ENCODE results near the gene HIC2.

Gene HIC2

GRCh38 chr22:21447694-21448402, 30.7 kb downstream of the HIC2 start:
- no peak overlapping the region for H3K4me2 ChIP-seq (ENCODE audit: low read length)
- H3K36me3 ChIP-seq (ENCODE audit: control insufficient read depth, insufficient read depth, low read length) = peaks cover 10% of the 10 kb centered on the region
- no CpG with 5 or more reads among the region's 22 CpGs for WGBS (ENCODE audit: extremely low coverage, insufficient coverage, low lambda C conversion rate)

GRCh38 chr22:21448627-21449416, 31.7 kb downstream of the HIC2 start:
- no peak overlapping the region for H3K4ac ChIP-seq (ENCODE audit: low read depth, low read length)
- no peak overlapping the region for H4K8ac ChIP-seq (ENCODE audit: low read depth, low read length)
- peaks cover 19% of the 10 kb centered on the region for H3K79me1 ChIP-seq (ENCODE audit: low read length)
- H3K9ac ChIP-seq (ENCODE audit: low read length) = no peak overlapping the region
- no CpG with 5 or more reads among the region's 23 CpGs for WGBS (ENCODE audit: extremely low coverage, insufficient coverage, low lambda C conversion rate)
- no peak overlapping the region for H3K4me2 ChIP-seq (ENCODE audit: low read length)
- H3K4me1 ChIP-seq (ENCODE audit: control insufficient read depth, low read depth, low read length) = no peaks in the 10 kb centered on the region
- H3K56ac ChIP-seq (ENCODE audit: low read length) = no peak overlapping the region
- no peak overlapping the region for H3K23ac ChIP-seq (ENCODE audit: low read length)
- peaks cover 2% of the 10 kb centered on the region for H3K79me2 ChIP-seq (ENCODE audit: control insufficient read depth, insufficient read depth, low read length)
- H3K4me3 ChIP-seq (ENCODE audit: low read length) = no peak overlapping the region
- no peak overlapping the region for H2BK120ac ChIP-seq (ENCODE audit: low read depth, low read length)
- no peak overlapping the region for H2BK15ac ChIP-seq (replicated peaks; ENCODE audit: low read depth)
- no peak overlapping the region for H2AK5ac ChIP-seq (ENCODE audit: low read length)
- peaks cover 10% of the 10 kb centered on the region for H3K36me3 ChIP-seq (ENCODE audit: control insufficient read depth, insufficient read depth, low read length)
- H3K18ac ChIP-seq (ENCODE audit: low read length) = no peak overlapping the region
- H2BK5ac ChIP-seq (ENCODE audit: low read length) = no peak overlapping the region
- no peak overlapping the region for H3K27ac ChIP-seq (ENCODE audit: low read depth, low read length)
- no peak for DNase-seq
- no peak overlapping the region for H4K5ac ChIP-seq (ENCODE audit: low read length)
- no peaks in the 10 kb centered on the region for H3K27me3 ChIP-seq (ENCODE audit: insufficient read depth, low read length, poor library complexity)

More at GRCh38 chr22:21447694-21448402, 30.7 kb downstream of the HIC2 start:
- no peak overlapping the region for H3K4me3 ChIP-seq (ENCODE audit: low read length)
- H2BK120ac ChIP-seq (ENCODE audit: low read depth, low read length) = no peak overlapping the region
- H3K27ac ChIP-seq (ENCODE audit: low read depth, low read length) = no peak overlapping the region
- H2BK15ac ChIP-seq (replicated peaks; ENCODE audit: low read depth) = no peak overlapping the region
- peaks cover 3% of the 10 kb centered on the region for H3K79me2 ChIP-seq (ENCODE audit: control insufficient read depth, insufficient read depth, low read length)
- H3K18ac ChIP-seq (ENCODE audit: low read length) = no peak overlapping the region
- no peak overlapping the region for H3K9ac ChIP-seq (ENCODE audit: low read length)
- H2BK5ac ChIP-seq (ENCODE audit: low read length) = no peak overlapping the region
- H3K4ac ChIP-seq (ENCODE audit: low read depth, low read length) = no peak overlapping the region
- peaks cover 22% of the 10 kb centered on the region for H3K79me1 ChIP-seq (ENCODE audit: low read length)
- H3K27me3 ChIP-seq (ENCODE audit: insufficient read depth, low read length, poor library complexity) = no peaks in the 10 kb centered on the region
- peak; percentile 34 for DNase-seq
- no peak overlapping the region for H4K8ac ChIP-seq (ENCODE audit: low read depth, low read length)
- H4K5ac ChIP-seq (ENCODE audit: low read length) = no peak overlapping the region
- H3K23ac ChIP-seq (ENCODE audit: low read length) = no peak overlapping the region
- no peak overlapping the region for H3K56ac ChIP-seq (ENCODE audit: low read length)
- H2AK5ac ChIP-seq (ENCODE audit: low read length) = no peak overlapping the region
- H3K4me1 ChIP-seq (ENCODE audit: control insufficient read depth, low read depth, low read length) = no peaks in the 10 kb centered on the region

- Histone ChIP-seq H3K4me1 (ENCODE audit: control insufficient read depth, low read depth, low read length) (no peaks in the 10 kb centered on the region), H3K4me3 (ENCODE audit: low read length) (no peak overlapping the region), H2BK5ac (ENCODE audit: low read length) (no peak overlapping the region), H3K79me1 (ENCODE audit: low read length) (peaks cover 14% of the 10 kb centered on the region), H3K79me2 (ENCODE audit: control insufficient read depth, insufficient read depth, low read length) (peaks cover 2% of the 10 kb centered on the region), H3K36me3 (ENCODE audit: control insufficient read depth, insufficient read depth, low read length) (peaks cover 8% of the 10 kb centered on the region), H3K18ac (ENCODE audit: low read length) (no peak overlapping the region), H3K27me3 (ENCODE audit: insufficient read depth, low read length, poor library complexity) (no peaks in the 10 kb centered on the region), H3K23ac (ENCODE audit: low read length) (no peak overlapping the region), H3K4ac (ENCODE audit: low read depth, low read length) (no peak overlapping the region), H2BK120ac (ENCODE audit: low read depth, low read length) (no peak overlapping the region), H2BK15ac (replicated peaks; ENCODE audit: low read depth) (no peak overlapping the region), H3K4me2 (ENCODE audit: low read length) (no peak overlapping the region), H3K27ac (ENCODE audit: low read depth, low read length) (no peak overlapping the region), H3K9ac (ENCODE audit: low read length) (no peak overlapping the region), H2AK5ac (ENCODE audit: low read length) (no peak overlapping the region), H4K8ac (ENCODE audit: low read depth, low read length) (no peak overlapping the region), H4K5ac (ENCODE audit: low read length) (no peak overlapping the region), H3K56ac (ENCODE audit: low read length) (no peak overlapping the region)
- WGBS (ENCODE audit: extremely low coverage, insufficient coverage, low lambda C conversion rate) = no CpG with 5 or more reads among the region's 23 CpGs
- no peak for DNase-seq
These were observed 32.6 kb downstream of the HIC2 start for GRCh38 chr22:21449531-21450319.

GRCh38 chr22:21450320-21450831, 33.2 kb downstream of the HIC2 start:
- H3K79me1 ChIP-seq (ENCODE audit: low read length) = peaks cover 12% of the 10 kb centered on the region

GRCh38 chr22:21450858-21451353, 33.7 kb downstream of the HIC2 start:
- no peak overlapping the region for H3K4ac ChIP-seq (ENCODE audit: low read depth, low read length)
- no peak overlapping the region for H4K8ac ChIP-seq (ENCODE audit: low read depth, low read length)
- no peaks in the 10 kb centered on the region for H3K4me1 ChIP-seq (ENCODE audit: control insufficient read depth, low read depth, low read length)
- no peak overlapping the region for H2AK5ac ChIP-seq (ENCODE audit: low read length)
- no peak overlapping the region for H2BK5ac ChIP-seq (ENCODE audit: low read length)
- no peak overlapping the region for H3K56ac ChIP-seq (ENCODE audit: low read length)
- WGBS (ENCODE audit: extremely low coverage, insufficient coverage, low lambda C conversion rate) = no CpG with 5 or more reads among the region's 9 CpGs
- H3K27ac ChIP-seq (ENCODE audit: low read depth, low read length) = no peak overlapping the region
- peaks cover 4% of the 10 kb centered on the region for H3K36me3 ChIP-seq (ENCODE audit: control insufficient read depth, insufficient read depth, low read length)
- no peak for DNase-seq
- no peak overlapping the region for H3K23ac ChIP-seq (ENCODE audit: low read length)
- H3K4me3 ChIP-seq (ENCODE audit: low read length) = no peak overlapping the region
- no peak overlapping the region for H2BK120ac ChIP-seq (ENCODE audit: low read depth, low read length)
- no peak overlapping the region for H3K9ac ChIP-seq (ENCODE audit: low read length)
- peaks cover 12% of the 10 kb centered on the region for H3K79me1 ChIP-seq (ENCODE audit: low read length)
- no peak overlapping the region for H2BK15ac ChIP-seq (replicated peaks; ENCODE audit: low read depth)
- H3K27me3 ChIP-seq (ENCODE audit: insufficient read depth, low read length, poor library complexity) = no peaks in the 10 kb centered on the region
- H3K4me2 ChIP-seq (ENCODE audit: low read length) = no peak overlapping the region
- H4K5ac ChIP-seq (ENCODE audit: low read length) = no peak overlapping the region
- no peak overlapping the region for H3K18ac ChIP-seq (ENCODE audit: low read length)
- H3K79me2 ChIP-seq (ENCODE audit: control insufficient read depth, insufficient read depth, low read length) = peaks cover 2% of the 10 kb centered on the region

More at GRCh38 chr22:21450320-21450831, 33.2 kb downstream of the HIC2 start:
- no peak for DNase-seq
- Histone ChIP-seq H3K9ac (ENCODE audit: low read length) (no peak overlapping the region), H2BK5ac (ENCODE audit: low read length) (no peak overlapping the region), H3K4me1 (ENCODE audit: control insufficient read depth, low read depth, low read length) (no peaks in the 10 kb centered on the region), H3K27me3 (ENCODE audit: insufficient read depth, low read length, poor library complexity) (no peaks in the 10 kb centered on the region), H4K5ac (ENCODE audit: low read length) (no peak overlapping the region), H3K4ac (ENCODE audit: low read depth, low read length) (no peak overlapping the region), H3K4me3 (ENCODE audit: low read length) (no peak overlapping the region), H3K79me2 (ENCODE audit: control insufficient read depth, insufficient read depth, low read length) (peaks cover 2% of the 10 kb centered on the region), H3K23ac (ENCODE audit: low read length) (no peak overlapping the region), H3K56ac (ENCODE audit: low read length) (no peak overlapping the region), H2BK120ac (ENCODE audit: low read depth, low read length) (no peak overlapping the region), H2AK5ac (ENCODE audit: low read length) (no peak overlapping the region), H2BK15ac (replicated peaks; ENCODE audit: low read depth) (no peak overlapping the region), H3K4me2 (ENCODE audit: low read length) (no peak overlapping the region), H3K36me3 (ENCODE audit: control insufficient read depth, insufficient read depth, low read length) (peaks cover 5% of the 10 kb centered on the region), H4K8ac (ENCODE audit: low read depth, low read length) (no peak overlapping the region), H3K27ac (ENCODE audit: low read depth, low read length) (no peak overlapping the region), H3K18ac (ENCODE audit: low read length) (no peak overlapping the region)
- WGBS (ENCODE audit: extremely low coverage, insufficient coverage, low lambda C conversion rate) = no CpG with 5 or more reads among the region's 19 CpGs
